Measurements from ENCODE around the gene BSCL2.
"Not testable (repeated sequence)": the region's sequence is repeated elsewhere in the genome, so short reads cannot be mapped to it uniquely, and the experiment has no call there.

Gene BSCL2

DNA sequence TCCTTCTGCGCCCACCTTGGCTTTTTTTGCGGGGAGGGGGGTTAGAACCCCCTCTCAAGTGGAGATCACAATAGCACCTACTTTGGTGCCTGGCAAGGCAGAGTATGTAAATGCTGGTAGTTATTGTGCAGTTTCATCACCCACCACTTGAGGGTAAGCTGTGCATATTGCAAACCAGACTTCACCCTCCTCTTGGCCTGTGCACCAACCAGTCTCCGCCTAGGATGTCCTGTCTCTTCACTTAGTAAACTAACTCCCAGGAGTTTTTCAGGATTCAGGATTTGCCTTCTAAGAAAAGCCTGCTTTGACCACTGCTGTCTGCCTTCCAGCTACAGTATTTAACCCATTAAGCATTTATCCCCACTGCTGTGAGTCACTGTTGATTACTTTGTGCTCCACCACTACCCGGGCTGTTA is 26.4 kb downstream of the BSCL2 start:
- no peak overlapping the region for H3K4me3 ChIP-seq (ENCODE audit: low read depth, low read length)
- TF ChIP-seq CTCF (IDR thresholded peaks at IDR 0.05; ENCODE audit: low read depth, low read length) = peak; percentile 54

GRCh38 chr11:62678770-62679696 is 28.2 kb downstream of the BSCL2 start, which contains the start of gene UBXN1:
Gene UBXN1, minus strand, starts transcription at chr11:62679073. Its CDS starts 150 bp downstream, at chr11:62678923.
- no peak for TF ChIP-seq CTCF (IDR thresholded peaks at IDR 0.05; ENCODE audit: low read depth, low read length)
- H3K4me3 ChIP-seq (ENCODE audit: low read depth, low read length) = peak within 1 kb of the TSS; percentile 96

- TF ChIP-seq CTCF (IDR thresholded peaks at IDR 0.05; ENCODE audit: low read depth, low read length) = no peak
- H3K4me3 ChIP-seq (ENCODE audit: low read depth, low read length) = peak overlapping the region; percentile 96
These were observed 28.8 kb downstream of the BSCL2 start for GRCh38 chr11:62678433-62678769.

GRCh38 chr11:62677714-62678113 is 29.5 kb downstream of the BSCL2 start:
- H3K4me3 ChIP-seq (ENCODE audit: low read depth, low read length) = peak overlapping the region; percentile 96

GRCh38 chr11:62677156-62677555 is 30.1 kb downstream of the BSCL2 start:
- TF ChIP-seq CTCF (IDR thresholded peaks at IDR 0.05; ENCODE audit: low read depth, low read length) = no peak
- no peak overlapping the region for H3K4me3 ChIP-seq (ENCODE audit: low read depth, low read length)

More at GRCh38 chr11:62677714-62678113, 29.5 kb downstream of the BSCL2 start:
- no peak for TF ChIP-seq CTCF (IDR thresholded peaks at IDR 0.05; ENCODE audit: low read depth, low read length)

GRCh38 chr11:62676698-62677097 is 30.5 kb downstream of the BSCL2 start:
- no peak for TF ChIP-seq CTCF (IDR thresholded peaks at IDR 0.05; ENCODE audit: low read depth, low read length)

GRCh38 chr11:62675415-62675814 is 31.8 kb downstream of the BSCL2 start:
- H3K4me3 ChIP-seq (ENCODE audit: low read depth, low read length) = not testable (repeated sequence)

More at GRCh38 chr11:62676698-62677097, 30.5 kb downstream of the BSCL2 start:
- no peak overlapping the region for H3K4me3 ChIP-seq (ENCODE audit: low read depth, low read length)

Measured in WI38 (cell line).